ENCODE data around the gene EOMES.

- TF ChIP-seq EP300 (IDR thresholded peaks at IDR 0.05), result no peak
- no peak for TF ChIP-seq CTCF (IDR thresholded peaks at IDR 0.05)
Measured at GRCh38 chr3:27699067-27699466, 23.1 kb downstream of the EOMES start.

All from gastroesophageal sphincter (tissue), 3 donors.